HepG2 (cell line): Measurements from ENCODE around the gene DAB1. TPM values are rescaled to one million over a fixed set of nuclear protein-coding genes. Genes with fewer than 3 reads are reported as not detected.

Experiments
- ATF7-NPFF ChIP-seq: sonication (generic); formaldehyde crosslinking; IDR thresholded peaks from 2 replicates; pipeline ENCODE4 v1.8.1; 2023; ENCODE audit warnings: mild to moderate bottlenecking, low read depth, missing genetic modification reagents, moderate library complexity
- ELF3 ChIP-seq: IDR thresholded peaks from 2 replicates; pipeline ENCODE4 v1.6.1; 2016; ENCODE audit warnings: missing genetic modification reagents, missing compliant biosample characterization
- EP300 ChIP-seq, 3 experiments: sonication (generic) in 1 of 3; formaldehyde crosslinking in 1 of 3; IDR thresholded peaks; 2 replicates each; pipeline versions ENCODE4 v1.5.1 to v1.6.1; 2011 to 2020; ENCODE audit warnings: low read depth in 2 of 3, low read length in 2 of 3, borderline replicate concordance in 1 of 3, improper control_type of control experiment in 1 of 3, mild to moderate bottlenecking in 1 of 3, missing genetic modification reagents in 1 of 3, moderate library complexity in 1 of 3
- HNF4A ChIP-seq: sonication (generic); formaldehyde crosslinking; IDR thresholded peaks from 2 replicates; pipeline ENCODE4 v1.4.0; 2020; ENCODE audit warnings: missing genetic modification reagents
- IRF9 ChIP-seq: sonication (generic); formaldehyde crosslinking; IDR thresholded peaks from 2 replicates; pipeline ENCODE4 v1.8.0; 2022; ENCODE audit warnings: missing genetic modification reagents, mild to moderate bottlenecking, borderline replicate concordance
- PRDM4 ChIP-seq: sonication (generic); formaldehyde crosslinking; IDR thresholded peaks from 2 replicates; pipeline ENCODE4 v1.9.0; 2021; ENCODE audit warnings: missing genetic modification reagents, borderline replicate concordance
- ZMYM3 ChIP-seq: sonication (generic); formaldehyde crosslinking; IDR thresholded peaks from 2 replicates; pipeline ENCODE4 v1.5.1; 2020; ENCODE audit warnings: mild to moderate bottlenecking, missing genetic modification reagents
- ZNF24 ChIP-seq: fragments of 450-650 bp; IDR thresholded peaks from 2 replicates; pipeline ENCODE4 v1.6.1; 2017; ENCODE audit warnings: antibody characterized with exemption, mild to moderate bottlenecking
- ZNF468 ChIP-seq: sonication (generic); formaldehyde crosslinking; IDR thresholded peaks from 2 replicates; pipeline ENCODE4 v1.8.0; 2022; ENCODE audit warnings: mild to moderate bottlenecking, moderate library complexity, missing genetic modification reagents
- ZNF562 ChIP-seq: sonication (generic); formaldehyde crosslinking; IDR thresholded peaks from 2 replicates; pipeline ENCODE4 v1.8.0; 2022; ENCODE audit warnings: missing genetic modification reagents, borderline replicate concordance
- ZNF589 ChIP-seq: sonication (generic); formaldehyde crosslinking; conservative IDR thresholded peaks from 2 replicates; pipeline ENCODE4 v1.8.0; 2022; ENCODE audit warnings: mild to moderate bottlenecking, moderate library complexity, missing genetic modification reagents
- polyA plus RNA-seq, 8 experiments: library from polyadenylated mRNA; depleted of rRNA in 3 of 8; stranded (reverse) in 7 of 8; unstranded in 1 of 8; fragments of >200 nt; fragmentation: Illumina TruSeq in 4 of 8; extraction: Trizol in 4 of 8; gene quantifications; 2 replicates each; pipeline versions ENCODE4 v1.2.1 to v1.2.3, GENCODE V29; 2011 to 2016; ENCODE audit warnings: low read depth in 4 of 8, missing spikeins in 1 of 8, mixed read lengths in 1 of 8; ENCODE audit not compliant: insufficient read depth in 1 of 8
- total RNA-seq, 5 experiments: library from RNA; depleted of rRNA; stranded (reverse); fragments of >200 nt; fragmentation: Illumina TruSeq; extraction: Trizol; gene quantifications; 2 replicates each; pipeline ENCODE4 v1.2.3, GENCODE V29; 2016; ENCODE audit warnings: low read depth in 1 of 5
- TF ChIP-seq, protein P1 (sequence below): sonication (generic); formaldehyde crosslinking; IDR thresholded peaks from 2 replicates; pipeline ENCODE4 v1.9.0; 2022; ENCODE audit warnings: missing genetic modification reagents, mild to moderate bottlenecking, borderline replicate concordance
- TF ChIP-seq, protein P2 (sequence below): sonication (generic); formaldehyde crosslinking; IDR thresholded peaks from 2 replicates; pipeline ENCODE4 v1.4.0; 2020; ENCODE audit warnings: missing genetic modification reagents
- TF ChIP-seq, protein P3 (sequence below): sonication (generic); formaldehyde crosslinking; IDR thresholded peaks from 2 replicates; pipeline ENCODE4 v1.5.1; 2020; ENCODE audit warnings: mild to moderate bottlenecking, missing genetic modification reagents, borderline replicate concordance
- TF ChIP-seq, protein P4 (sequence below): IDR thresholded peaks from 2 replicates; pipeline ENCODE4 v1.6.1; 2016; ENCODE audit warnings: mild to moderate bottlenecking

DAB1 gene
- total and polyA plus RNA-seq, 2 of the 13 experiments (the other 11 are each of a cell fraction or from before 2014, with no cell fraction given): 0.04 to 0.13 TPM

DNA sequence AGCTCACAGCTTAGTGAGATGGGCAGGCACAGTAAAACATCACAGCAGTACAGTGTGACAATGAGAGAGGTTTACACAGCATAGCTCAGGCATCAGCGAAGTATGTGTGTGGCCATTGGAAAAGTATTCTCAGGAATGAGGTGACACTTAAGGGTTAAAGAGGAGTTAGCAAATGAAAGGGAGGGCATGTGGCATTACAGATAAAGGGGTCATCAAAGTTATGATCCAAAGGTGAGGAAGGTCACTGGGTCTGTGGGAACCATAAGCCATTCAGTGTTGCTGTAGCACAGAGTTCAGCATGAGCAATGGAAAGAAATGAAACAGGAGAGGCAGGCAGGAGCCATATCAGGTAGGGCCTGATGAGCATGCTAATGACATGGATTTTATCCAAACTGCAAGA, 453.6 kb downstream of the DAB1 start (continued):
- TF ChIP-seq, protein P1, sequence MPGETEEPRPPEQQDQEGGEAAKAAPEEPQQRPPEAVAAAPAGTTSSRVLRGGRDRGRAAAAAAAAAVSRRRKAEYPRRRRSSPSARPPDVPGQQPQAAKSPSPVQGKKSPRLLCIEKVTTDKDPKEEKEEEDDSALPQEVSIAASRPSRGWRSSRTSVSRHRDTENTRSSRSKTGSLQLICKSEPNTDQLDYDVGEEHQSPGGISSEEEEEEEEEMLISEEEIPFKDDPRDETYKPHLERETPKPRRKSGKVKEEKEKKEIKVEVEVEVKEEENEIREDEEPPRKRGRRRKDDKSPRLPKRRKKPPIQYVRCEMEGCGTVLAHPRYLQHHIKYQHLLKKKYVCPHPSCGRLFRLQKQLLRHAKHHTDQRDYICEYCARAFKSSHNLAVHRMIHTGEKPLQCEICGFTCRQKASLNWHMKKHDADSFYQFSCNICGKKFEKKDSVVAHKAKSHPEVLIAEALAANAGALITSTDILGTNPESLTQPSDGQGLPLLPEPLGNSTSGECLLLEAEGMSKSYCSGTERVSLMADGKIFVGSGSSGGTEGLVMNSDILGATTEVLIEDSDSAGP (CRISPR knock-in tag): no peak
- peak in 1 of 2 experiments; percentile 37; a peak in 1 of 4 replicates for TF ChIP-seq EP300 (IDR thresholded peaks at IDR 0.05; ENCODE audit: low read depth in 2 of 2, low read length in 2 of 2)
- no peak for TF ChIP-seq EP300 (CRISPR knock-in tag; IDR thresholded peaks at IDR 0.05; ENCODE audit: borderline replicate concordance)
- TF ChIP-seq ELF3 (CRISPR knock-in tag): no peak
- peak; percentile 51 for TF ChIP-seq HNF4A (CRISPR knock-in tag)
- no peak for TF ChIP-seq ATF7-NPFF (CRISPR knock-in tag)
- no peak for TF ChIP-seq ZNF562 (CRISPR knock-in tag)
- no peak for TF ChIP-seq ZNF468 (CRISPR knock-in tag)
- TF ChIP-seq, protein P2, sequence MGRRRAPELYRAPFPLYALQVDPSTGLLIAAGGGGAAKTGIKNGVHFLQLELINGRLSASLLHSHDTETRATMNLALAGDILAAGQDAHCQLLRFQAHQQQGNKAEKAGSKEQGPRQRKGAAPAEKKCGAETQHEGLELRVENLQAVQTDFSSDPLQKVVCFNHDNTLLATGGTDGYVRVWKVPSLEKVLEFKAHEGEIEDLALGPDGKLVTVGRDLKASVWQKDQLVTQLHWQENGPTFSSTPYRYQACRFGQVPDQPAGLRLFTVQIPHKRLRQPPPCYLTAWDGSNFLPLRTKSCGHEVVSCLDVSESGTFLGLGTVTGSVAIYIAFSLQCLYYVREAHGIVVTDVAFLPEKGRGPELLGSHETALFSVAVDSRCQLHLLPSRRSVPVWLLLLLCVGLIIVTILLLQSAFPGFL: no peak
- TF ChIP-seq, protein P3, sequence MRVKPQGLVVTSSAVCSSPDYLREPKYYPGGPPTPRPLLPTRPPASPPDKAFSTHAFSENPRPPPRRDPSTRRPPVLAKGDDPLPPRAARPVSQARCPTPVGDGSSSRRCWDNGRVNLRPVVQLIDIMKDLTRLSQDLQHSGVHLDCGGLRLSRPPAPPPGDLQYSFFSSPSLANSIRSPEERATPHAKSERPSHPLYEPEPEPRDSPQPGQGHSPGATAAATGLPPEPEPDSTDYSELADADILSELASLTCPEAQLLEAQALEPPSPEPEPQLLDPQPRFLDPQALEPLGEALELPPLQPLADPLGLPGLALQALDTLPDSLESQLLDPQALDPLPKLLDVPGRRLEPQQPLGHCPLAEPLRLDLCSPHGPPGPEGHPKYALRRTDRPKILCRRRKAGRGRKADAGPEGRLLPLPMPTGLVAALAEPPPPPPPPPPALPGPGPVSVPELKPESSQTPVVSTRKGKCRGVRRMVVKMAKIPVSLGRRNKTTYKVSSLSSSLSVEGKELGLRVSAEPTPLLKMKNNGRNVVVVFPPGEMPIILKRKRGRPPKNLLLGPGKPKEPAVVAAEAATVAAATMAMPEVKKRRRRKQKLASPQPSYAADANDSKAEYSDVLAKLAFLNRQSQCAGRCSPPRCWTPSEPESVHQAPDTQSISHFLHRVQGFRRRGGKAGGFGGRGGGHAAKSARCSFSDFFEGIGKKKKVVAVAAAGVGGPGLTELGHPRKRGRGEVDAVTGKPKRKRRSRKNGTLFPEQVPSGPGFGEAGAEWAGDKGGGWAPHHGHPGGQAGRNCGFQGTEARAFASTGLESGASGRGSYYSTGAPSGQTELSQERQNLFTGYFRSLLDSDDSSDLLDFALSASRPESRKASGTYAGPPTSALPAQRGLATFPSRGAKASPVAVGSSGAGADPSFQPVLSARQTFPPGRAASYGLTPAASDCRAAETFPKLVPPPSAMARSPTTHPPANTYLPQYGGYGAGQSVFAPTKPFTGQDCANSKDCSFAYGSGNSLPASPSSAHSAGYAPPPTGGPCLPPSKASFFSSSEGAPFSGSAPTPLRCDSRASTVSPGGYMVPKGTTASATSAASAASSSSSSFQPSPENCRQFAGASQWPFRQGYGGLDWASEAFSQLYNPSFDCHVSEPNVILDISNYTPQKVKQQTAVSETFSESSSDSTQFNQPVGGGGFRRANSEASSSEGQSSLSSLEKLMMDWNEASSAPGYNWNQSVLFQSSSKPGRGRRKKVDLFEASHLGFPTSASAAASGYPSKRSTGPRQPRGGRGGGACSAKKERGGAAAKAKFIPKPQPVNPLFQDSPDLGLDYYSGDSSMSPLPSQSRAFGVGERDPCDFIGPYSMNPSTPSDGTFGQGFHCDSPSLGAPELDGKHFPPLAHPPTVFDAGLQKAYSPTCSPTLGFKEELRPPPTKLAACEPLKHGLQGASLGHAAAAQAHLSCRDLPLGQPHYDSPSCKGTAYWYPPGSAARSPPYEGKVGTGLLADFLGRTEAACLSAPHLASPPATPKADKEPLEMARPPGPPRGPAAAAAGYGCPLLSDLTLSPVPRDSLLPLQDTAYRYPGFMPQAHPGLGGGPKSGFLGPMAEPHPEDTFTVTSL (CRISPR knock-in tag): no peak
- no peak for TF ChIP-seq ZNF24
- peak; percentile 33; the same call in 1 of the 2 replicates for TF ChIP-seq ZMYM3 (CRISPR knock-in tag)
- no peak for TF ChIP-seq PRDM4 (CRISPR knock-in tag)
- no peak for TF ChIP-seq ZNF589 (CRISPR knock-in tag)
- TF ChIP-seq, protein P4, sequence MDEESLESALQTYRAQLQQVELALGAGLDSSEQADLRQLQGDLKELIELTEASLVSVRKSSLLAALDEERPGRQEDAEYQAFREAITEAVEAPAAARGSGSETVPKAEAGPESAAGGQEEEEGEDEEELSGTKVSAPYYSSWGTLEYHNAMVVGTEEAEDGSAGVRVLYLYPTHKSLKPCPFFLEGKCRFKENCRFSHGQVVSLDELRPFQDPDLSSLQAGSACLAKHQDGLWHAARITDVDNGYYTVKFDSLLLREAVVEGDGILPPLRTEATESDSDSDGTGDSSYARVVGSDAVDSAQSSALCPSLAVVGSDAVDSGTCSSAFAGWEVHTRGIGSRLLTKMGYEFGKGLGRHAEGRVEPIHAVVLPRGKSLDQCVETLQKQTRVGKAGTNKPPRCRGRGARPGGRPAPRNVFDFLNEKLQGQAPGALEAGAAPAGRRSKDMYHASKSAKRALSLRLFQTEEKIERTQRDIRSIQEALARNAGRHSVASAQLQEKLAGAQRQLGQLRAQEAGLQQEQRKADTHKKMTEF (CRISPR knock-in tag): no peak
- no peak for TF ChIP-seq IRF9
